ENCODE data around the gene LMBR1.
A peak's percentile ranks its signal among the peaks of the same experiment; 100 is the strongest.

LMBR1 gene

DNA sequence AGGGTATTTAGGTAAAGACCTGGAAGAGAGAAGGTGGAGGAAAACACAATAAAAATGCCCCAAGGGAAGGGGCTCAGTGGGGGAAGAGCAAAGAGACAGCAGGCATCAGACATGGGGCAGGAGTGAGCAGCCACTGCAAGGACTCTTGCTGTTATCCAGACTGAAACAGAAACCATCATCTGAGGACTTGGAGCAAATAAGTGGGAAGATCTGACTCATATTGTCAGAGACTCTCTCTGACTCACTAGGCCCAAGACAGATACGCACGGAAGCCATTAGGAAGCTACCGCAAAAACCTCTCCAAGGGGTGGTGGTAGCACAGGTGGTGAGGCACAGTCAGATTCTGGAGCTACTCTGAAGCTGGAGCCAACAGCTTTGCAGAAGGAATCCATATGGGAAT, 141.7 kb downstream of the LMBR1 start:
- Histone ChIP-seq H3K23ac (ENCODE audit: low read depth, low read length, poor library complexity) (no peak overlapping the region), H3K14ac (ENCODE audit: low read length) (no peak overlapping the region), H3K4ac (ENCODE audit: low read length) (no peak overlapping the region), H2BK5ac (ENCODE audit: low read length) (no peak overlapping the region), H2BK120ac (ENCODE audit: low read depth, low read length) (no peak overlapping the region), H3K36me3 (replicated peaks in 1 of 2; ENCODE audit: control insufficient read depth in 2 of 2, insufficient read depth in 2 of 2, low read length in 2 of 2) (peaks cover 0 to 8% of the 10 kb centered on the region in 2 donors), H3K4me3 (ENCODE audit: low read length in 2 of 2) (no peak overlapping the region), H3K27ac (replicated peaks; ENCODE audit: low read length) (no peak overlapping the region), H2BK15ac (ENCODE audit: low read length) (no peak overlapping the region), H4K91ac (ENCODE audit: low read depth, low read length, poor library complexity) (no peak overlapping the region), H3K79me1 (ENCODE audit: low read depth, low read length) (no peaks in the 10 kb centered on the region), H2AK5ac (ENCODE audit: low read depth, low read length) (no peak overlapping the region), H3K4me2 (ENCODE audit: insufficient read depth, low read length, poor library complexity, severe bottlenecking) (no peak overlapping the region), H2AFZ (ENCODE audit: low read length) (no peak overlapping the region), H3K9me3 (replicated peaks in 1 of 2; ENCODE audit: control insufficient read depth in 2 of 2, insufficient read depth in 1 of 2, low read depth in 1 of 2, low read length in 2 of 2) (no peaks in the 10 kb centered on the region), H3K9ac (ENCODE audit: low read depth, low read length, poor library complexity) (no peak overlapping the region), H3K27me3 (ENCODE audit: control insufficient read depth in 3 of 3, insufficient read depth in 3 of 3, low read depth in 1 of 3, low read length in 3 of 3) (no peaks in the 10 kb centered on the region), H3K18ac (ENCODE audit: low read length) (no peak overlapping the region), H4K8ac (ENCODE audit: low read depth, low read length) (no peak overlapping the region), H2BK12ac (ENCODE audit: low read length) (no peak overlapping the region), H3K4me1 (ENCODE audit: control insufficient read depth in 2 of 2, insufficient read depth in 1 of 2, low read depth in 1 of 2, low read length in 2 of 2) (peaks cover 14 to 20% of the 10 kb centered on the region in 2 donors)
- DNase-seq (ENCODE audit: low spot score), result no peak
- no CpG with 5 or more reads among the region's 3 CpGs for WGBS, 2 donors (ENCODE audit: extremely low coverage in 2 of 2, insufficient read length in 2 of 2, insufficient replicate concordance in 1 of 2)

- peaks cover 8 to 11% of the 10 kb centered on the region in 2 donors for H3K4me1 ChIP-seq (ENCODE audit: control insufficient read depth in 2 of 2, insufficient read depth in 1 of 2, low read depth in 1 of 2, low read length in 2 of 2)
- no CpG with 5 or more reads among the region's 1 CpG for WGBS, 2 donors (ENCODE audit: extremely low coverage in 2 of 2, insufficient read length in 2 of 2, insufficient replicate concordance in 1 of 2)
- no peak overlapping the region for H3K23ac ChIP-seq (ENCODE audit: low read depth, low read length, poor library complexity)
- no peaks in the 10 kb centered on the region for H3K79me1 ChIP-seq (ENCODE audit: low read depth, low read length)
- H3K18ac ChIP-seq (ENCODE audit: low read length), result no peak overlapping the region
- H3K4me2 ChIP-seq (ENCODE audit: insufficient read depth, low read length, poor library complexity, severe bottlenecking), result no peak overlapping the region
- H3K9me3 ChIP-seq (replicated peaks in 1 of 2; ENCODE audit: control insufficient read depth in 2 of 2, insufficient read depth in 1 of 2, low read depth in 1 of 2, low read length in 2 of 2), result peaks cover 0 to 5% of the 10 kb centered on the region in 2 donors
- H3K14ac ChIP-seq (ENCODE audit: low read length), result no peak overlapping the region
- no peak overlapping the region for H3K4me3 ChIP-seq (ENCODE audit: low read length in 2 of 2)
- no peak overlapping the region for H4K8ac ChIP-seq (ENCODE audit: low read depth, low read length)
- H2AK5ac ChIP-seq (ENCODE audit: low read depth, low read length), result no peak overlapping the region
- H2BK12ac ChIP-seq (ENCODE audit: low read length), result no peak overlapping the region
- H3K4ac ChIP-seq (ENCODE audit: low read length), result no peak overlapping the region
- DNase-seq (ENCODE audit: low spot score), result no peak
- H4K91ac ChIP-seq (ENCODE audit: low read depth, low read length, poor library complexity), result no peak overlapping the region
- no peak overlapping the region for H2BK120ac ChIP-seq (ENCODE audit: low read depth, low read length)
- peaks cover 0 to 5% of the 10 kb centered on the region in 2 donors for H3K36me3 ChIP-seq (replicated peaks in 1 of 2; ENCODE audit: control insufficient read depth in 2 of 2, insufficient read depth in 2 of 2, low read length in 2 of 2)
- H3K27ac ChIP-seq (replicated peaks; ENCODE audit: low read length), result no peak overlapping the region
- no peak overlapping the region for H2BK5ac ChIP-seq (ENCODE audit: low read length)
- H2AFZ ChIP-seq (ENCODE audit: low read length), result no peak overlapping the region
- H3K9ac ChIP-seq (ENCODE audit: low read depth, low read length, poor library complexity), result no peak overlapping the region
- no peaks in the 10 kb centered on the region for H3K27me3 ChIP-seq (ENCODE audit: control insufficient read depth in 3 of 3, insufficient read depth in 3 of 3, low read depth in 1 of 3, low read length in 3 of 3)
- no peak overlapping the region for H2BK15ac ChIP-seq (ENCODE audit: low read length)
Measured at GRCh38 chr7:156747718-156748117, 145.3 kb downstream of the LMBR1 start.

- H4K91ac ChIP-seq (ENCODE audit: low read depth, low read length, poor library complexity), result no peak overlapping the region
- H3K27me3 ChIP-seq (ENCODE audit: control insufficient read depth in 3 of 3, insufficient read depth in 3 of 3, low read depth in 1 of 3, low read length in 3 of 3), result no peaks in the 10 kb centered on the region
- H3K36me3 ChIP-seq (replicated peaks in 1 of 2; ENCODE audit: control insufficient read depth in 2 of 2, insufficient read depth in 2 of 2, low read length in 2 of 2), result peaks cover 0 to 5% of the 10 kb centered on the region in 2 donors
- H3K9ac ChIP-seq (ENCODE audit: low read depth, low read length, poor library complexity), result no peak overlapping the region
- no CpG with 5 or more reads among the region's 1 CpG for WGBS, 2 donors (ENCODE audit: extremely low coverage in 2 of 2, insufficient read length in 2 of 2, insufficient replicate concordance in 1 of 2)
- H3K79me1 ChIP-seq (ENCODE audit: low read depth, low read length), result no peaks in the 10 kb centered on the region
- no peak overlapping the region for H2AFZ ChIP-seq (ENCODE audit: low read length)
- H2AK5ac ChIP-seq (ENCODE audit: low read depth, low read length), result no peak overlapping the region
- no peak overlapping the region for H3K14ac ChIP-seq (ENCODE audit: low read length)
- no peak overlapping the region for H3K4ac ChIP-seq (ENCODE audit: low read length)
- H4K8ac ChIP-seq (ENCODE audit: low read depth, low read length), result no peak overlapping the region
- no peak overlapping the region for H3K18ac ChIP-seq (ENCODE audit: low read length)
- no peak overlapping the region for H3K4me3 ChIP-seq (ENCODE audit: low read length in 2 of 2)
- H2BK5ac ChIP-seq (ENCODE audit: low read length), result no peak overlapping the region
- H2BK12ac ChIP-seq (ENCODE audit: low read length), result no peak overlapping the region
- no peak overlapping the region for H3K27ac ChIP-seq (replicated peaks; ENCODE audit: low read length)
- no peak overlapping the region for H3K23ac ChIP-seq (ENCODE audit: low read depth, low read length, poor library complexity)
- no peak overlapping the region for H3K4me2 ChIP-seq (ENCODE audit: insufficient read depth, low read length, poor library complexity, severe bottlenecking)
- no peak overlapping the region for H2BK15ac ChIP-seq (ENCODE audit: low read length)
- DNase-seq (ENCODE audit: low spot score), result no peak
- peaks cover under 1 to 6% of the 10 kb centered on the region in 2 donors for H3K4me1 ChIP-seq (ENCODE audit: control insufficient read depth in 2 of 2, insufficient read depth in 1 of 2, low read depth in 1 of 2, low read length in 2 of 2)
- H2BK120ac ChIP-seq (ENCODE audit: low read depth, low read length), result no peak overlapping the region
- H3K9me3 ChIP-seq (replicated peaks in 1 of 2; ENCODE audit: control insufficient read depth in 2 of 2, insufficient read depth in 1 of 2, low read depth in 1 of 2, low read length in 2 of 2), result peaks cover 0 to 5% of the 10 kb centered on the region in 2 donors
Measured at GRCh38 chr7:156746891-156747290, 146.1 kb downstream of the LMBR1 start.

GRCh38 chr7:156739596-156739995, 153.4 kb downstream of the LMBR1 start:
- peaks cover 2% of the 10 kb centered on the region for H3K79me1 ChIP-seq (ENCODE audit: low read depth, low read length)
- H2BK15ac ChIP-seq (ENCODE audit: low read length), result no peak overlapping the region
- no peak overlapping the region for H3K9ac ChIP-seq (ENCODE audit: low read depth, low read length, poor library complexity)
- H3K4me2 ChIP-seq (ENCODE audit: insufficient read depth, low read length, poor library complexity, severe bottlenecking), result no peak overlapping the region
- H4K8ac ChIP-seq (ENCODE audit: low read depth, low read length), result no peak overlapping the region
- no peak overlapping the region for H3K4ac ChIP-seq (ENCODE audit: low read length)
- H3K36me3 ChIP-seq (replicated peaks in 1 of 2; ENCODE audit: control insufficient read depth in 2 of 2, insufficient read depth in 2 of 2, low read length in 2 of 2), result peaks cover 2 to 11% of the 10 kb centered on the region in 2 donors
- H2BK5ac ChIP-seq (ENCODE audit: low read length), result no peak overlapping the region
- no peak overlapping the region for H3K4me3 ChIP-seq (ENCODE audit: low read length in 2 of 2)
- H2AK5ac ChIP-seq (ENCODE audit: low read depth, low read length), result no peak overlapping the region
- peak overlapping the region; percentile 89 for H3K18ac ChIP-seq (ENCODE audit: low read length)
- no peak overlapping the region for H3K27ac ChIP-seq (replicated peaks; ENCODE audit: low read length)
- WGBS, 2 donors (ENCODE audit: extremely low coverage in 2 of 2, insufficient read length in 2 of 2, insufficient replicate concordance in 1 of 2), result no CpG with 5 or more reads among the region's 5 CpGs
- H3K4me1 ChIP-seq (ENCODE audit: control insufficient read depth in 2 of 2, insufficient read depth in 1 of 2, low read depth in 1 of 2, low read length in 2 of 2), result no peaks in the 10 kb centered on the region
- H3K9me3 ChIP-seq (replicated peaks in 1 of 2; ENCODE audit: control insufficient read depth in 2 of 2, insufficient read depth in 1 of 2, low read depth in 1 of 2, low read length in 2 of 2), result peaks cover 3 to 8% of the 10 kb centered on the region in 2 donors
- no peak for DNase-seq (ENCODE audit: low spot score)
- no peaks in the 10 kb centered on the region for H3K27me3 ChIP-seq (ENCODE audit: control insufficient read depth in 3 of 3, insufficient read depth in 3 of 3, low read depth in 1 of 3, low read length in 3 of 3)
- H2AFZ ChIP-seq (ENCODE audit: low read length), result no peak overlapping the region
- no peak overlapping the region for H4K91ac ChIP-seq (ENCODE audit: low read depth, low read length, poor library complexity)
- no peak overlapping the region for H2BK120ac ChIP-seq (ENCODE audit: low read depth, low read length)
- H3K14ac ChIP-seq (ENCODE audit: low read length), result no peak overlapping the region
- H3K23ac ChIP-seq (ENCODE audit: low read depth, low read length, poor library complexity), result no peak overlapping the region
- H2BK12ac ChIP-seq (ENCODE audit: low read length), result no peak overlapping the region

All from neuronal stem cell (in vitro differentiated cells).